HG03558 (cell line): Measurements from ENCODE around the gene SMARCA2.

Source experiments
- ATAC-seq: cut with Tn5 transposase; IDR thresholded peaks from one replicate; pipeline ENCODE4 v1.9.1; 2021; ENCODE audit warnings: moderate number of reproducible peaks; ENCODE audit not compliant: unreplicated experiment; ENCODE audit errors: extremely low read depth

The SMARCA2 gene

DNA sequence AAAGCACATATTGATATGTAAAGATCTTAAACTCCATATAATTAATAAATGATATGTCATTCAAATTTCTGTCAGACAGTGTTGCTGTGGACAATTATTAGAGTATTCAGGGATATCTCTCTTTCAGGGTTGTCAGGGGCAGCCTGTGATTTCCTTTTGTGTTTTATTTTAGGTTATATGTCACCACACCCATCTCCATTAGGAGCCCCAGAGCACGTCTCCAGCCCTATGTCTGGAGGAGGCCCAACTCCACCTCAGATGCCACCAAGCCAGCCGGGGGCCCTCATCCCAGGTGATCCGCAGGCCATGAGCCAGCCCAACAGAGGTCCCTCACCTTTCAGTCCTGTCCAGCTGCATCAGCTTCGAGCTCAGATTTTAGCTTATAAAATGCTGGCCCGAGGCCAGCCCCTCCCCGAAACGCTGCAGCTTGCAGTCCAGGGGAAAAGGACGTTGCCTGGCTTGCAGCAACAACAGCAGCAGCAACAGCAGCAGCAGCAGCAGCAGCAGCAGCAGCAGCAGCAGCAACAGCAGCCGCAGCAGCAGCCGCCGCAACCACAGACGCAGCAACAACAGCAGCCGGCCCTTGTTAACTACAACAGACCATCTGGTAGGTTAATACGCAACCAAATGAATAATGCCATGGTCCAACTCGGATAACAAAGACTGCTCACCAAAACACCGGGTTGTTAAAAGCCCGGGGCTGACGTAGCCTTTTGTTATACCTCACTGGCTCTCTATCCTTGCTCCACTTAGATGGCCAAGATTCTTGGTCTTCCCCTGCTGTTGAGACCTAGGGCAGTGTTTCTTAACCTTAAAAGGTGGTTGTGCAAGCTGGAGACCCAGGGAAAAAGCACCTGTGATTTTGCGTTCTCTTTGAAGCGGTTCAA lies 24.4 kb downstream of the SMARCA2 start:
- no peak for ATAC-seq

DNA sequence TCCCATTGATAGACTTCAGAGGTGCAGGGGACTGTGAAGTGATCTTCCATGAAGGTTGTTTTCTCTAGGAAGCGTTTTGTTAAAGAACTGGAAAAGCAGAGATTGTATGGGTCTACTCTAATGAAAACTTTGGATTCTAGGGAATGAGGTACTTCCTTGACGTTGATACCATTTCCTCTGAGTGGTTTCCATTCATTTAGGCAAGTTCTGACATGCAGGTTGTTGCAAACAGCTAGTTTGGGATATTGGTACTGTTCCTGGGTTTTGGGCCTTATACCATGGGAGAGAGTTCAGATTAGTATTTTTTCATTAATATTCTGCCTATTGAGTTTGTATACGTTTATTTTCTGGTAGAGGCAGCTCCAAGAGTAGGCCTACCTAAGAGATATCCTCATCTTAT lies 25.7 kb downstream of the SMARCA2 start:
- no peak for ATAC-seq

DNA sequence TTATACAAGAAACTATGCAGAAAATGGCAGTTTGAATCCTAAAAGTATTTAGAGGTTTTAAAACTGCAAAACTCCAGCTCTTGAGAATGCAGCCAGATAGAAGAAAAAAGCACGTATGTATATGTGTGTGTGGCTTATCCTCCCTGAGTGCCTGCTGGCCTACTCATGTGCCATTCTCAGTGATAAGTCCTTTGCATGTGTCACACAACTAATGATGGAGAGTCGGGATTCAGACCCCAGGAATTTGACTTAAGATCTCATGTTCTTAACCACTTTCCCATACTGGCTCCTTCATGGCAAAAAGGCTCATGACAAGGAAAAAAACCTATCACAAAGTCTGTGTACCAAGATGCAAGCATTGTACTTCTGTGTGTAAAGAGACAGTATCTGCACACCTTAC lies 26.6 kb downstream of the SMARCA2 start:
- ATAC-seq = no peak

DNA sequence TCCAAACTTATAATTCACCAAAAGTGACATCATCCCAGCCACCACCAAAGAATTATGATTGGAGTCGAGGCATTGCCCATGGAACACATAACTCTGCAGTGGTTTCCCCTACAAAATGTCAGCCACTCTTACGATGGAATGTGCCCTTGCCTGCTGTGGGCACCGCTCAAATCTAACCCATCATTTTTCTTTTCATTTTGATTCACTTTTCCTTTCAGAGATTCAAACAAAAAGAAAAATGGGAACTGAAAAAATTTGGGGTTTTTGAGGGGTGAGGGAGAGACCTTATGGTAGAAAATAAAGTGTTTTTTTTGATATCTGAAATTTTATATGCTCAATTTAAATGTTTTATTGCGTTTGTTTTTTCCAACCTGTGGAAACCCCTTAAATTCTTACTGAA lies 28.1 kb downstream of the SMARCA2 start:
- no peak for ATAC-seq

DNA sequence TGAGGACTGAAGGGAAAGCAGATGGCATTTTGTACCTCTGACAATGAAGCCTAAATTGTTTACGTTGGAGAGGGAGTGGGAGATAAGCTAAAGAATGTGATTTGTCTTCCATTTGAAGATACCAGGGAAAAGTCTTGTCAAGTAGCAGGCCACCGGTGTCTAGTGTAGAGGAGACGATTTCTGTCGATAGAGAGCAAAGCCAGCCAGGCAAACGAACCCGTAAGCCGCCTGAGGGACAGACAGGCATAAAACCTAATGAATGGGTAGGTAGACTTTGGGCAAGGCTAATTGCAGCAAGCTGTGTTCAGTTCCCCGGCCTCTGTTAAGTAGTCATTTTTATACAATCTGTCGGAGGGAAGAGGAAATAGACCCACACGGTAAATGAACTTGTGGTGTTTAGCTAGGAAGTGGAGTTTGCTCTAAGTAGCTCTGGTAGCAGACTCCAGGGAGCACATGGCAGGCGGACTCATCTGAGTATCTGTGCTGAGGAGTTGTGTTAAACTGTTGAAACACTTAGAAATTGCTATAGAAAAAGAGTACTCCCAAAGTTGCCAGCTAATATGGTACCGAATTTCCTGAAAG lies 28.8 kb downstream of the SMARCA2 start:
- no peak for ATAC-seq

DNA sequence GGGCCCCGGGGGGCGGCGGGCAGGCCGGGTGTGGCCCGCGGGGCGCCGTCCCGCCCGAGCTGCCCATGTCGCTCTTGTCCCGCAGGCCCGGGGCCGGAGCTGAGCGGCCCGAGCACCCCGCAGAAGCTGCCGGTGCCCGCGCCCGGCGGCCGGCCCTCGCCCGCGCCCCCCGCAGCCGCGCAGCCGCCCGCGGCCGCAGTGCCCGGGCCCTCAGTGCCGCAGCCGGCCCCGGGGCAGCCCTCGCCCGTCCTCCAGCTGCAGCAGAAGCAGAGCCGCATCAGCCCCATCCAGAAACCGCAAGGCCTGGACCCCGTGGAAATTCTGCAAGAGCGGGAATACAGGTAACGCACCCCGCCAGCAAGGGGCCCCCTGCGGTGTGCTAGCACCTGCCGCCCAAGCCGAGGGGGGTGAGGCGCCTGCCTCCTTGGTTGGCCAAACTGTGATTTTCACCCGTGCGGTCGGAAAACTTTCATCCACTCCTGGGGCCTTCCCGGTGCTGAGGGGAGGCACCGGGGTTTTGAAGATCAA lies 32.1 kb downstream of the SMARCA2 start:
- ATAC-seq = no peak

DNA sequence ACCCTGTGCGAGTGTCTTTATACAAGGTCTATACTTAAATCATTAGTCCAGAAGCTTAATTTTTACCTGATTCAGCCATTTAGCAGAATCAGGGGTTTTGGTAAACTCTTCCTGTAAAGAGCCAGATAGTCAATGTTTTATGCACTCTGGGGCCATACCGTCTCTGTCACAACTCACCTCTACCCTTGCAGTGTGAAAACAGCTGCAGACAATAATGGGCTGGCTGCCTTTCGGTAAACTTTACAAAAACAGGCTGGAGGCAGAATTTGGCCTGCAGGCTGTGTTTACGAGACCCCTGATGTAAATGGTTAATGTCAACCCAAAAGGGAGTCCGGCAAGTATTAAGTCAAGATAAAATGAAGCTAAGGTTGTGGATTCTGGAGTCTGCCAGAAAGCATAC lies 32.8 kb downstream of the SMARCA2 start:
- no peak for ATAC-seq

DNA sequence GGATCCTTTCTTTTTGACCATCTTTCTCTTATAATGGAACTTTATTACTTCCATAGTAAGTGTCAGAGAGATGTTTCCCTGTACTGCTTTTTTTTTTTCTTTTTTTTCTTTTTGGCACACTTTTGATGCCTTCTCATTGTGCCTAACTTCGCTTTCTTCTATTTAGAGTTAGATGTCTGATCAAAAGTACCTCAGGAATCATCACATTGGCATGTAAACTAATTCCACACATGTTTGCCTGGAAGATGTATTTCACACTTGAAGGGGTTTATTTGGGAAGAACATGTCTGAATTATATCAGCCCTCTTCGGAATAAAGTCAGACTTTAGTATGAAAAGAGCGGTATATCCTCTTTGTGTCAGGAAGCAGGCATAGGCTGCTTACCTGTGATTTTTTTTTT lies 35.1 kb downstream of the SMARCA2 start:
- ATAC-seq = no peak

DNA sequence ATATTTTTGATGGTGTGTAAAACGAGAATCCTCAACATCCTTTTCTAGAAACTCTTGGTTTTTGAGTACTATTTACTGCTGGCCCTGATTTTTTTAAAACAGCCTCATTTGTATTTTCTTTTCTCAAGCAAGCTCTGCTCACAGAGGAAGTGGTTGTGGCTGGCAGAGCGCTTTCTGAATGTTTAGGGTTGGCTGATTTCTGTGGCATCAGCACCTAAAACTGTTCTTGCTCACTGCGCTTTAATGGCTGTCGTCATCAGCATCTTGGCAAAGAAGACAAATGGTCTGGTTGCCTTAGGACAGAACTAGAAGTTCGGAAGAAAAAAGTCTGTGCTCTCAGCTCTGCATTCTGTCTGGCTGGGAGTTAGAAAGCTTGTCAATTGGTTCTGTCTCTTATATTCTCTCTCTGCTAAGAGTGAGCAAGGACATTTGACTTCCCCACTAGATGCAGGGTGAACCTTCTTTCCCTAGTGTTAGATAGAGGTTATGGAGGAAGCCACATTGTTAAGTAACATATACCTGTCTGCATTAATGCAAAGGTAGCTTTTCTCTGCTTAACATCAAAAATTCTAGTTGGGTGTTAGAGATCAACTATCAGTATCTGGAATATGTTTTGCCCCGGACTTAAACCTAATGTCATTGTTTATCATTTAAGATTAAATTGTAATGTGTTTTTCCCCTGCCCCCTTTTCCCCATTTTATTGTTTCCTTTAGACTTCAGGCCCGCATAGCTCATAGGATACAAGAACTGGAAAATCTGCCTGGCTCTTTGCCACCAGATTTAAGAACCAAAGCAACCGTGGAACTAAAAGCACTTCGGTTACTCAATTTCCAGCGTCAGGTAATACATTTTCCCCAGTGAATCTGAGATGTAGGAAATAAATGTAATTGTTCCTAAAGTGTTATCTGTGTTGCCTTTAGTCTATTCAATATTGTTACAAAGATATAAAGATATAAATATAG lies 39.0 kb downstream of the SMARCA2 start:
- ATAC-seq = peak; percentile 87

DNA sequence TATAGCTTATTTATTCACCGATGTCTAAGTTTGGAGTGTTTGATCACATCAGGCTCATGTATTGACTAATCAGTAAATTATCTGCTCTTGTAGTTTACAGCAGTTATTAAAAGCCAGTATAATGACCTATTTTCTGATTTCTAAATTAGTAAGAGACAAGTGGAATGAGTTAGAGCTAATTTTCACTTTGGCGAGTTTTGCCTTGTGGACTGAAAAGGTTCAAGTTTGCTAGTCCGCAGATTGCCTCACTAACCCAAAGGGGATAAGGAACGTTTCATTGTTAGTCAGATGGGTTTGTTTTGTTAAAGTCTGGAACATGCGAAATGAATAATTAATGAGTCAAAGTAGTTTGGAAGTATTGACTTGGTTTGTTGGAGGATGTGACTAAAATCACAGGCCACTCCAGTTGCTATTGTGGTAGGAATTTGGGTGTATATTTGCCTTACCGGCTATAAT lies 40.1 kb downstream of the SMARCA2 start:
- peak; percentile 30 for ATAC-seq

DNA sequence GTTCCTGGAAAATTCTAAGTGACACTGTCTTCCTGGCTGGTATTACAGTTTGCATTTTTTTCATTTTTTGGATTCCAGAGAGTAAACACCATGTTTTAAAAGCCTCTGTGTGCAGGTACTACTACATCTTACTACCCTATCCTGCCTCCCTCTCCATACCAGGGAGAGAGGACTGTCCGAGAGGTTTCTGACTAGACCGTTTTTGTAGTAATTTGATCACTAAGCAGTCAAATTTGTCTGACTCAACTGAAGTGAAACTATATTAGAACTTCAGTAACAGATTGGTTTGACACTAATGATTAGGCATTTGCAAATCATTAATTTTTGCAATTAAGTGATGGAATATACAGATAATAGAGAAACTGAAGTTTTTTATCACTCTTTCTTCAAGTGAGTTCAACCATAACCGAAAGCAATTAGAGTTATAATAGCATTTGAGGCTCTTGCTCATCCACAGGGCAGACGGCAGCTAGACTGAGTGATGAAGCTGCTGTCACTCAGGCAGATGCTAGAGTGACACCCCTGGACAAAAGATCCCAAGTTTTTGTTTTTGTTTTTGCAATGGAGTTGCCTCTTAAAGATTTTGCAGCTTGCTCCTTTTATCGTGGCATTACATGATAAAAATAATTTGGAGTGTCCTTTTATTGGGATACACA lies 44.3 kb downstream of the SMARCA2 start:
- no peak for ATAC-seq

DNA sequence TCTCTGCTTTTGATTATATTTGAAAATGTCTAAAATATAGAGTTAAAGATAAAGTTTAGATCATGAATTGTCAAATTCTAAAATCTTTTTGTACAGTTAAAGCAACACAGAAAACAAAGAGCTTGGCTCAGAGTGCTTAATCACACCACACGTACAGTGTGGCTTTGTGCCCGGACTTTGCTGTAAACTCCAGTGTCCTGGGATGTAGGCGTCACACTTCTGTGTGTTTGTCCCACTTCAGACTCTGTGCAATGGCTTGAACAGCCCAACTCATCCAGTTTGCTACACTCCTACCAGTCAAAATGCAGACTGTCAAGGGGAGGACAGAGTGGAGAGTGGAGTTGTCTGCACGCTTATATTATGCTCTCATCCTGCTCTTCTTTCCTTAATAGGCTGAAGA lies 45.3 kb downstream of the SMARCA2 start:
- no peak for ATAC-seq

DNA sequence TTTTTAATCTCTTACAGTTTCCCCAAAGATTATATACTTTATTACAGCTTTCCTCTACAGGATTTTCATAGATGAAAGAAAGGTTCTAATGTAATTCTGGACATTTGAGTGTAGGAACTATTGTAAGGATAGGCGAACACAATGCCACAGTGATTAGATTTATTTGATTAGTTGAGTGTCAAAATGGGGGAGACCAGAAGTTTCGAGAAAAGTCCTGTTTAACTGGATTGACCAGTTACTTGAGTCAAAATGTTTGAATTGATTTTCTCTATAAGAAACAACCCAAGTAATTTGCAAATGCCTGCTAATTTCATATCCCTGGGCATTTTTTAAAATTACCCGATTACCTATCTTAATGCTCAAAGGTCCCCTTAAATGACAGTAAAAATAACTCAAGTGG lies 50.6 kb downstream of the SMARCA2 start:
- ATAC-seq = no peak

DNA sequence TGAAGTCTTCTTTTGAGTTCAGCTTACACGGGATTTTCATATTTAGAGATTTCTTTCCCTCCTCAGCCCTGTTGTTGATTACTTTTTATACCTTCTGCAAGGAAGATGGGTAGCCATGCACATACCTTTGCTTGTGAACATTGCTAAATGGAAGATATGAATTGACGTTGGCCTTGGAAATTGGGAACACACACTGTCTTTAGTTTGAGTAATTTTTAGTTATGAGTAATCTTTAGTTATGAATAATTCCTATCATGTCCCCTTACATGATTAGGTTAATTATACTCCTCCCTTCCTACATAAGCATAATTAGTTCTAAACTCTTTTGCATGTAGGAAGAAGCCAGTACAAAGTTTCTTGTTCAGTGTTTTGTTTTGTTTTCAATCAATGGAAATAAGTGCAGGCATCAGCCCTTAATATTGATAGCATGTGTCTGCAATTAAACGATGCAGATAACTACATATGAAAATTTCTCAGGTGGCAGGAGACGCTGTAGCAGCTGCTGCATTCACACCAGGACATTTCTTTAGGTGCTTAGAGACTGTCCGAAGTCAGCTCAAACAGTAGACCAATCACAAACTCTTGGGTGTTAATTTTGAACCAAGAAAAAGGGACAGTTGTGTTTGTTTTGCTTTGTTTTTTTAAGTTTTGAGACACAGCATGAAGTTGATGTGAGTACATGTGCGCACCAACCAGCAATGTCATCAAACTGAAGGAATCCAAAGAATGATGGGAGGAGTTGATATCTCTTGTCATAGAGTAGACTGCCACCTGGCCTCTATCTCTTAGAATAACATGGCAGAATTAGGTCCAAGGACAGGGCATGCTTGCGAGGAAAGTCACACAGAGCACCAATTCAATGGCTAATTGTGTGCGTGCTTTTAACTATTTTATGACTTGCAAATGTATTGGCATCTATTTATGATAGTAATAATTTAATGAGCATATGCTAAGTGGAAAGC lies 51.4 kb downstream of the SMARCA2 start:
- no peak for ATAC-seq

DNA sequence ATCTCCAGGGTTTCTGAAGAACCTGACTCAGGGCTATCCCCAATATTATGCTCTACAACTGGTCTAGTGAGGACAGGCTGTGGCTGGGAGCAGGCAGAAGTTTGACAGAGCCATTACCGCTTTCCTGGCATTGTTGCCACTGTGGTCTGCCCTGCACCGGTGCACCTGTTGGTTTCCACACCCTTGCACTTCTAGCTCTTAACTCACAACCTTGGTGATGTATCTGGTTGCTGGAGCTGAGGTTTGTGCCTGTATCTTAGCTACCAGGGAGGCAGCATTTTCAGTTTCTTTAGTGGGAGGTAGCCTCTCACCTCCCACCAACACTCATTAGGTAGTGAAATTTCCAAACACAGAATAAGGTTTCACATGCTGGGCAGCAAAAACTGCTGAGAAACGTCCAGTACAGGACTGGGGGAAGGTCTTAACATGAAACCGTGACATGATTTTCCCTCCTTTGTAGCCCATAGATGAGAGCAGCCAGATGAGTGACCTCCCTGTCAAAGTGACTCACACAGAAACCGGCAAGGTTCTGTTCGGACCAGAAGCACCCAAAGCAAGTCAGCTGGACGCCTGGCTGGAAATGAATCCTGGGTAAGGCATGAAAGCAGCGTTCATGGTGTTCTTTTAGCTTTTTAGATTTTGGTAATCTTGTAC lies 57.7 kb downstream of the SMARCA2 start:
- no peak for ATAC-seq

DNA sequence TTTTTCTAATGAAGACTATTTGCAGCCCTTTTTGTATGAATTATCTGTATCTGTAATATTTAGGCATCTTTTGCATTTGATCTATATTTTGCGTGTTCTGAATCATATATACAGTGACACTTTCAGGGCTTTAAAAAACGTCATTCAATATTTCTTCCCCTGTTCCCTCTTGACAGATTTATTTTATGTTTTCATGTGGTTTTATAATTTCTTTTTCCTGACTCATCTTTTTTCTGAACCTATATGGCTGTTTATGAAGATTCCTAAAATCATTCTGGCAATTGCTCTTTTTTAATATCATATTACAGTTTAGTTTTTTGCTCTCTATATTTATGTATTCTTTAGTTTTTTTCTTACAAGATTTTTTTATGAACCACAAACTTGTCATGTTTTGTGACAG lies 67.6 kb downstream of the SMARCA2 start:
- ATAC-seq = no peak

DNA sequence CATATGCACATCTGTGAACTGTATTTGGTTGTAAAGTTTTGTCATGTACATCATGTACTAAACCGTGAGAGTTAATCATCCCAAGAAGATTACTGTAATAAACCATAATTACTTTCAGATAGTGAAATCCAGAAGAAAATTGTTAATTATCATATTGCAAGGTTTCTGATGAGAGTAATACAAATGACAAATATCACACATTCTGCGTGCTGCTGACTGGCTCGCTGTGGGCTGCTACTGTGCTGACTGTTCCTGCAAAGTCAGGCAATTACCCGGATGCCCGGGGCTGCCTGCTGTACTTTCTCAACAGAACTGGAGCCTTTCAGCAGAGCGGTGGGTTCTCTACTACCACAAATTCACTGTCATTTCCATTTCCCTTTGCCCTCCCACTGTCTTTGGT lies 68.3 kb downstream of the SMARCA2 start:
- ATAC-seq = no peak

DNA sequence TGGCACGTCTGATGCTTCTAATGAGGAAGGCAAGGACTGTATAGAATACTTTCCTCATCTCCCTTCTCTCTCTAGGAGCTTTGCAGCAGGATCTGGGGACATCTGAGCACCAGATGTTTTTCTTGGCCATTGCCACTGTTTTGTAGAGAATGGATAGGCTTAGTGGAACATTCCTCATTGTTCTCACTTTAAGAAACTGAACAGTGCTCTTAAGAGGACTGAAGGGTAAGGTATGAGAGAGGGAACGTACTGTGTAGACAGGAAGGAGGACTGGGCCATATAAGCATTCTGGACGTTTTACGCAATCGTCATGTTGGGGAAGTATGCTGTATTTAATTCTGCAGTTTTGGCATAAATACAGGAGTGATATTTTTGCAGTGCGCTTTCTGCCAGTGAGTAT lies 70.6 kb downstream of the SMARCA2 start:
- no peak for ATAC-seq
